Anterior cingulate cortex (tissue), 58 donors: Measurements from ENCODE around the gene DEK.
"Not testable (repeated sequence)": the region's sequence is repeated elsewhere in the genome, so short reads cannot be mapped to it uniquely, and the experiment has no call there.

ENCODE experiments used
- DNase-seq, 58 donors: peaks; one replicate each; lab custom pipeline; 2025; lab: John Stamatoyannopoulos, UW

The DEK gene

DNA sequence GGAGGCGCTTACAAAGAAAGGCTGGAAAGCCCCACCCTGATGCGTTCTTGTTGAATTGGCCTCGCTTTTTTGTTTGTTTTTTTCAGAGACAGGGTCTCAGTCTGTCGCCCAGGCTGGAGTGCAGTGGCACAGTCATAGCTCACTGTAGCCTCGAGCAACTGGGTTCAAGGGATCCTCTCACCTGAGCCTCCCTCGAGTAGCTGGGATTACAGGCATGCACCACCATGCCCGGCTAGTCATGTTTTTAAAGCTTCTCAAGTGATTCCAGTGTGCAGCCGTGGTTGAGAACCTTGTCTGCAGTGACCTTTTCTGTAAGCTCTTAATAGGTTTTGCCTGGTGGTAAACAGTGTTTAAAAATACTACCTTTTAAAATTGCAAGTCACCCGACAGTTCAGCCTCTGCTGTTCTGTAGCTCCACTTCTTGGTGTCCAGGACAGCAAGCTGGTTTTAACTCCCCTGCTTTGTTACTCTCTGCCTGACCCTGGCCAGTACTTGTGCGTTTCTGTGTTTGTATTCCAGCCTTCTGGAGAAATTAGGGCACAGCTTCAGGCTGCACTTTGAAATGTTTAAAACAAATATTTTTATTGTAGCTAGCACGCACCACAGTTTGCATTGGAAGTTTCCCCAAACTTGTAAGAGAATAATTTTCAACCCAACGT, 54.7 kb downstream of the DEK start:
- DNase-seq, result peak in 2 of 58 donors; percentile 6 to 21

DNA sequence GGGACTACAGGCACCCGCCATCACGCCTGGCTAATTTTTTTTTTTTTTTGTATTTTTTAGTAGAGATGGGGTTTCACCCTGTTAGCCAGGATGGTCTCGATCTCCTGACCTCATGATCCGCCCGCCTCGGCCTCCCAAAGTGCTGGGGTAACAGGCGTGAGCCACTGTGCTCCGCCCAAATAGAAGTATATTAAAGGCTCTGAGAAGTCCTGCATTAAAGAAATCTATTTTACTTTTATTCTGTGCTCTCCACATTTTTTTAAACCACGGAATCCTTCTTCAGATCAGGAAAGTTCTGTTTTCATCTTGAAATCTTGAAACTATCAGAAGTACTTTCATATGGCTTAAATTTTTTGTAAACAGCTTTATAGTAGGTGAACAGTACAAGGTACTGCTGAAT, 55.6 kb downstream of the DEK start:
- not testable (repeated sequence) for DNase-seq

DNA sequence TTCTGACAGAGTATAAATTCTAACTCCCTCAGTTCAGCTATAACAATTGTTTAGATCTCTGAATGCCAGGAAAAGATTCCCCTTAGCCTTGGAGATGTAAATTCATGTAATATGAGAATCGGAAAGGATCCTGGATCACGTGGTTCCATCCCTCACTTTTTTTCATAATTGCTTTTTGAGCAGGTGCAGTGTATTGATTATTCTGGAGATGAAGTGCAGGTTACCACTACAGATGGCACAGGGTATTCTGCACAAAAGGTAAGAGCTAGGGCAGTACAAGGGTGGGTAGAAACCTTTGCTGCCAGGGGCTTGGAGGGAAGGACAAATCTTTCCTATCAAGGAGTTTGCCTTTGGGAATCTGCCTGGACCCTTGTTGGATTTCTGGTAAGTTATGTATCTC, 56.4 kb downstream of the DEK start:
- no peak for DNase-seq

DNA sequence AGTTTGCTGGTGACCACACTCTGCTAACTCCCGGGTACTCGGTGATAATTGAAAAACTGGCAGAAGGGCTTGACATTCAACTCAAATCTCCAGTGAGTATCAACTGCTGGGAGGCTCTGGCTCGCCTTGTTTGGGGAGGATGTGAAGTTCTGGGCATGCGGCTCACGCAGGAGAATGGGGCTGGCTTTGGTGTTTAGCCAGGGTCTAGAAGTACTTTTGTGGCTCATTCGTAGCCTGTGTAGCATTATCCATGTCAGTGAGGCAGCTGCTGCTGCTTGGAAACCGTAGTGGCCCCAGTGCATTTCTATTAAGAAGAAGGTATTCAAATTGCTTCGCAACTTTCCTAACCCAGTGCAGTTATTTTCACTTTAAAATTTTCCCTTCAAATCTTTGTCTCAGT, 56.9 kb downstream of the DEK start:
- DNase-seq, result peak in 39 of 58 donors; percentile 3 to 73 (median 32)

DNA sequence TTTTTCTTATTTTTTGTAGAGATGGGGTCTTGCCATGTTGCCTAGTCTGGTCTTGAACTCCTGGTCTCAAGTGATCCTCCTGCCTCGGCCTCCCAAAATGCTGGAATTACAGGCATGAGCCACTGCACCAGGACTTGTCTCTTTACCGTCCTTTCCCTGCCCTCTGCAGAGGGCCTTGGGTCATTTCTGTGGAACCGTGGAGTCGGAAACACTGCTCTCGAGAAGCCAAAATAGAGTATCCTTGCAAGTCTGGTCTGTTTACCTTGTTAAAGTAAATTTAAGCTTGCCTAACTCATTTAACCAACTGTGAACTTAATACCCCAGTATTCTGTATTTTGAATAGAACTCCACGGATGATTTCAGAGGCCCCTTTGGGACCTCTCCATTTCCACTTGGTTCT, 57.7 kb downstream of the DEK start:
- no peak for DNase-seq

DNA sequence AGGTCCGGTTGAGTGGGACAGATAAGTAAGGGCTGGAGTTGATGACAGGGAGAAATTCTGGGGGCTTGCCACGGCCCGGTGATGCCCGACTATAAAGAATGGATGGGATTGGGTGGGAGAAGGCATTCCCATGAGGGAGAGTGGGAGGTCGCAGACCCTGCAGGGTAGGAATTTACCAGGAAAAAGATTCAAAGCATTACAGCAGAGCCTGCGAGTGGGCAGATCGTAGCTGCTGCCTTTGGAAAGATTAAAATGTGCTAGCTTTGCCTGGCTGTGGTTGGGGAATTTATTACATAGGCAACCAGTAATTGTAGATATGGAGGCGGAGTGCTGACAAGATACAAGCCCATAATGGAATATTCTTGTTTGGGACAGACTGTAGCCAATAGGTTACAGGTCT, 59.6 kb downstream of the DEK start:
- peak in 1 of 58 donors; percentile 2 for DNase-seq

DNA sequence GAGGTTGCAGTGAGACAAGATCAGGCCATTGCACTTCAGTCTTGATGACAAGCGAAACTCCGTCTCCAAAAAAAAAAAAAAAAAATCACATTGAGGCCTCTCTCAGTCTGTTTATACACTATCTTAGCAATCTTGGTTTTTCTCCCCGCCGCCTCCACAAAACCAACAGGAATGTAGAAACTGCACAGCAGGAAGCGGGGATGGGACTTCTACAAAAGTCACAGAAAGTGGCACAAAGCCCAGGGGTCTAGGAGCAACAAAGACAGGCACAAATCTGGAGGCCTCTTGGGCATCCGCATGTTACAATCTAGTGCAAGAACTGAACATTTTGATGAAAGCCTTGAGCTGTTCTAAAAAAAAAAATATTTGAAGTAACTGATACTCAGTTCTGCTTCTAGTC, 60.5 kb downstream of the DEK start:
- DNase-seq, result peak in 1 of 58 donors; percentile 5

DNA sequence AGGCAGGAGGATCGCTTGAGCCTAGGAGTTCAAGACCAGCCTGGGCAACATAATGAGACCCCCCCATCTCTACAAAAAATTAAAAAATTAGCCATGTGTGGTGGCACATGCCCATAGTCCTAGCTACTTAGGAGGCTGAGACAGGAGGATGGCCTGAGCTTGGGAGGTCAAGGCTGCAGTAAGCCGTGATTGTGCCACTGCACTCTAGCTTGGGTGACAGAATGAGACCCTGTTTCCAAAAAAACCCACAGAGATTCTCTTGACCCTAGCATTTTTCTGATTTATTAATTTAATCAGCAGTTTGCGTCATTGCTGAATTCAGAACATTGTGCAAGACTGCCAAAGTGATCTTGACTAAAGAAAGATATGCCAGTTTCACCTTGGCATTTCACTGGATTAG, 72.3 kb downstream of the DEK start:
- no peak for DNase-seq

DNA sequence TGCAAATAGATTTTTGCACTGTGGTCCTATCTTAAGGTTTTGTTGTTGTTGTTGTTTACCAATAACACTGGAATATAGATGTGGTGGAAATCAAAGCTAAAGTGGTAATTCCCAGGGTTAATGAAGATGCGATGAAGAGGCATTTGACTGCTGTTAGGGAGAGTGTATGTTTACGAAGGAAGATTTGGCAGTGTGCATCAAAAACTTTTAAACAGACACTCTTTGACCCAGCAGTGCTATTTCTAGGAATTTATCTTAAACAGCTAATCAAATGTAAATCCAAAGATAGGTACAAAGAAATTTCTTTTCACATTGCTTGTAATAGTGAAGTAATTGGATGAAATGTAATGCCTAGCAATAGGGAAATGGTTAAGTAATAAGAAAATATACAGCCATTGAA, 75.1 kb downstream of the DEK start:
- no peak for DNase-seq

DNA sequence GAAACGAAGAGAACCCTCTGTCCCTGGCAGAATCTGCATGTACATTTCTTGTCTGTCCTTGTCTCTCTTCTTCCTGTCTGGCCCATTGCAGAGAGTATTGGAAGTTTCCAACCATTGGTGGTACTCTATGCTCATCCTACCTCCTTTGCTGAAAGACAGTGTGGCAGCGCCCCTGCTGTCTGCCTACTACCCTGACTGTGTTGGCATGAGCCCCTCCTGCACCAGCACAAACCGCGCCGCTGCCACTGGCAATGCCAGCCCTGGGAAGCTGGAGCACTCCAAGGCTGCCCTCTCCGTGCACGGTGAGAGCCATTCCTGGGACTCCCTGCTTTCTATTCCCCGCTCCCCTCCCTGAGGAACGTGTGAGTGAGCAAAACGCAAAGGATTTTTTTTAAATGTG, 76.6 kb downstream of the DEK start:
- DNase-seq, result no peak

DNA sequence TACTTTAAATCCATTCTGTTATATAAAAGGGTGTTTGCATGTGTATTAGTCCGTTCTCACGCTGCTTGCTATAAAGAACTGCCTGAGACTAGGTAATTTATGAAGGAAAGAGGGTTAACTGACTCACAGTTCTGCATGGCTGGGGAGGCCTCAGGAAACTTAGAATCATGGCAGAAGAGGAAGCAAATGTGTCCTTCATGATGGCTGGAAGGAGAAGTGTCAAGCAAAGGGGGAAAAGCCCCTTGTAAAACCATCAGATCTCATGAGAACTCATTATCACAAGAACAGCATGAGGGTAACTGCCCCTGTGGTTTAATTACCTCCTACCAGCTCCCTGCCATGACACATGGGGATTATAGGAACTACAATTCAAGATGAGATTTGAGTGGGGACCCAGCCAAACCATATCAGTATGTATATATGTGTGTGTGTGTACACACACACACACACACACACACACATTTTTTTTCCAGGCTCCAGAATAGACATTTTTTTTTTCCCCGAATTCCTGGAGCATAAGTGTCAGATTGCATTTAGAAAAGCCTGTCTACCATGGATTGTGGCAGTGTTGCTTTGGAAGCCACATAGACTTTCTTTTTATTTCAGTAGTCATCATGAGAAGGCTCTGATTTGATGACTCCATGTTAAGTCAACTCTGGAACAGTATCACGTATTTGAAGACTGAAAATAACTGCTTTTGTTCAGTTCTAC, 77.6 kb downstream of the DEK start:
- no peak for DNase-seq

DNA sequence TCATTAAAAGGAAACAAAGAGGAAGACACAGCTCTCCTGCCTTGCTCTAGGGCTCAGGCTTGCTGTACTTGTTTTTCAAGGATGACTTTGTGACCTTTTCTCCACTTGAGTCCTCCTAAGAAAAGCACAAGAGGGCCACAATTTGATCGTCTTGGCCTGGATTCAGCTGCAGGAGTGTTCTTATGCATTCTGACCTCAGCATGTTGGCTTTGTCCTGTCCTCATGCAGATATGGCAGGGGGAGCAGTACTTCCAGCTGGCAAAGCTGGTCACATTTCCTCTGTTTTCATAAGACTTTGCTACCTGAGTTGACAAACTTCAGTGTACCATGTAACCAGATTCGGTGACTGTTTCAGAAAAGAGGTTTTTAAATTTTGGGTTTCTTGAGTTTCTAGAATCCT, 78.3 kb downstream of the DEK start:
- no peak for DNase-seq

DNA sequence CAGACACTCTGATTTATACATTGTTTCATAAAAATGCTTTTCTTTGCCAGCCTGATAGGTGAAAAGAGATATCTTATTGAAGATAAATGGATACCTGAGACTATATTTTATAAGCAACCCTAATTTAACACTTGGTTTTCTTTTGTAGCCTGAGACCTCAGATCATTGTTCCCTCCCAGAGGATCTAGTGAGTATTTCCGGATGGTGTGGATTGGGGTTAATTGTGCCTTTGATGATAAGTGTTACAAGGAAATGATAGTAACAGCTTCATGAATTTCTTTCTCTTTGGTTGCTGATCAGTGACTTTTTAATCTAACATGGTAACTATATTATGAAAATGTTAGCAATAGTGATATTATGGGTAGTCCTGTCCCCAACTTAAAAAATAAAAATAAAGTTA, 78.7 kb downstream of the DEK start:
- no peak for DNase-seq

DNA sequence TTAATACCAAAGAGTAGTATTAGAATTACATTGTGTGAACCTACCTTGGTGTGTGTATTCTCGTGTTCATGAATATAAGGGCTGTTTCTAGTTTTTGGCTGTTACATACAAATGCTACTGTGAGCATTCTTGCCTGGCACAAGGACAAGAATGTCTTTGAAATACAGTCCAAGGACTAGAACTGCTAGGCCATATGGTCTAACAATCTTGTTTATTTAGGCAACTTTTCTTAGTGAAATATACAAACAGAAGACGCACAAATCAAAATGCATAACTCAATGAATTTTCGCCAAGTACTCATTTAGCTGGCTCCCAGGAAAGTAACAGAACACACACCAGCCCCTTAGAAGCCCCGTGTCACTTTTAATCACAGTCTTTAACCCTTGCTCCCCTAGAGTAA, 80.6 kb downstream of the DEK start:
- DNase-seq, result no peak

DNA sequence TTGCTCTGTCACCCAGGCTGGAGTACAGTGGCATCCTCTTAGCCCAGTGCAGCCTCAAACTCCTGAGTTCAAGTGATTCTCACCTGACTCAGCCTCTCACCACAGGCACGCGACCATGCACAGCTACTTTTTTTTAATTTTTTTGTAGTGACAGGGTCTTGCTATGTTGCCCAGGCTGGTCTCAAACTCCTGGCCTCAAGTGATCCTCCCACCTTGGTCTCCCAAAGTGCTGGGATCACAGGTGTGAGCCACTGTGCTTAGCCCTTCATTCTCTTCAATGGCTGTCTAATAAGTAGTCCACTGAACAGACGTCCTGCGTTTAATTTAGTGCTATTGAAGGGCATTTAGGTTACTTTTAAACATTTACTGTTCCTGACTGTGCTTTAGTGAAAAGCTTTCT, 81.8 kb downstream of the DEK start:
- DNase-seq, result no peak

DNA sequence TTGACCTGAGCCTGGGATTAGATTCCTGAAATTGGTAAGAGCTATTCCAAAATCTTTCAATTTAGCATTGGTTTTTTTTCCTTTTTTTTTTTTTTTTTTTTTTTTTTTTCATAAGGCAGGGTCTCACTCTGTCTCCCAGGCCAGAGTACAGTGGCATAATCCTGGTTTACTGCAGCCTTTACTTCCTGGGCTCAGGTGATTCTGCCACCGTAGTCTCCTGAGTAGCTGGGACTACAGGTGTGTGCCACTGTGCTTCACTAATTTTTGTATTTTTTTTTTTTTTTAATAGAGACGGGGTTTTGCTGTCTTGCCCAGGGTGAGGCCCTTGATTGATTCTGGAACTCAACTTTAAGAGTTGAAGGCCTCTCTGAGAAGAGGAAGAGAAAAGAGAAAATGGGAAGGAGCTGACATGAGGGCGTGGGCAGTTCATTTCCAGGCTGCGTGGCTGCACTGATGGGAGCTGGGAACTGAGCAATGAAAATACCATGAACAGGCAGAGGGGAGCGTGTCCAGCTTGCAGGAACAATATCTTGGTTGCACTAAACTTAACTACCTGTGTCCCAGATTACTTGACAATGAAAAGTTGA, 84.5 kb downstream of the DEK start:
- peak in 10 of 58 donors; percentile 1 to 32 (median 6) for DNase-seq

DNA sequence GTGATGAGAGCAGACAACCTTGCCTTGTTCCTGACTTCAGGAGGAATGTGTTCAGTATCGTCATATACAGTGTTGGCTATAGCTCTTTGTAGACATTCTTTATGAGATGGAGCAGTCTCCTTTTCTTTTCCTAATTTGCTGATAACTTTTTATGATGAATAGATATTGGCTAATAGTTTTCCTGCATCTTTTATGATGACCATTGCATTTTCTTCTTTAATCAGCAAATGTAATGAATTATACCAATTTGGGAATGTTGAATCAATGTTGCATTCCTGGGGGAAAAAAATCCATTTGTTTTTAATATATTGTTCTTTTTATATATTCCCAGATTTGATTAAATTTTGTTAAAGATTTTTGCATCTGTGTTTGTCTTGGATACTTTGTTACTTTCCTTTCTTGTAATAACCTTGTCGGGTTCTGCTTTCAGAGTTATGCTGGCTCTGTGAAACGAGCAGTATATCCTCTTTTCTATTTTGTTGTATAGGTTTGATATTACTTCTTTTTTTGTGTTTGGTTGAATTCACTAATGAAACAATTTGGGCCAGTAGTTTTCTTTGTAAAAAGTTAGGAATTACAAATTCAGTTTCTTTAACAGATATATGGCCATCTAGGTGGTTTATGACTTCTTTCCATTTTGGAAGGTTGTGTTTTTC, 85.2 kb downstream of the DEK start:
- no peak for DNase-seq

DNA sequence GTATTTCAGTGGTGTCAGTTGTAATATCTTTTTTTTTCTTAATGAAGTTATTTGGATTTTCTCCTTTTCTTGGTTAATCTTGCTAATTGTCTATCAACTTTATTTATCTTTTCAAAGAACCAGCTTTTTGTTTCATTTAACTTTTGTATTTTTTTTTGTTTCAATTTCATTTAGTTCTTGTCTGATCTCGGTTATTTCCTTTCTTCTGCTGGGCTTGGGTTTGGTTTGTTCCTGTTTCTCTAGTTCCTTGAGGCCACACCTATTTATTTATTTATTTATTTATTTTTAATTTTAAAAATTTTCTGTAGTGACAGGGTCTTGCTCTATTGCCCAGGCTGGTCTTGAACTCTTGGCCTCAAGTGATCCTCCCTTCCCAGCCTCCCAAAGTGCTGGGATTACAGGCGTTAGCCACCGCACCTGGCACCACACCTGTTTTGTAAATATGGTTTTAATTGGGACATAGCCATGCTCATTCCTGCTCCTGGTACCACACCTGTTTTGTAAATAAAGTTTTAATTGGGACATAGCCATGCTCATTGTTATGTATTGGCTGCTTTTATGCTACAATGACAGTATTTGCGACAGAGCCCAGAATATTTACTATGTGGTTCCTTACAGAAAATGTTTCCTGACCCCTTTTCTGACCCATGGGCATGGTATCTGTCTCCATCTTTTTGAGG, 86.9 kb downstream of the DEK start:
- DNase-seq, result no peak

DNA sequence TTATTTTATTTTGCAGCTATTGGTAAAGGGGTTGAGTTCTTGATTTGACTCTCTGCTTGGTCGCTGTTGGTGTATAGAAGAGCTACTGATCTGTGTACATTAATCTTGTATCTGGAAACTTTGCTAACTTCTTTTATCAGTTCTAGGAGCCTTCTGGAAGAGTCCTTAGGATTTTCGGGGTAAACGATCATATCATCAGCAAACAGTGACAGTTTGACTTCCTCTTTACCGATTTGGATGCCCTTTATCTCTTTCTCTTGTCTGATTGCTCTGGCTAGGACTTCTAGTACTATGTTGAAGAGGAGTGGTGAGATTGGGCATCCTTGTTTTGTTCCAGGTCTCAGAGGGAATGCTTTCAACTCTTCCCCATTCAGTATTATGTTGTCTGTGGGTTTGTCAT, 88.1 kb downstream of the DEK start:
- not testable (repeated sequence) for DNase-seq
